BLaER1 (cell line): Measurements from ENCODE around the gene ANKRD28.

Experiments
- H3K27ac ChIP-seq: shearing (Covaris generic); formaldehyde crosslinking; 2 replicates; pipeline ENCODE4 v1.8.1; 2022
- H3K27me3 ChIP-seq: shearing (Covaris generic); formaldehyde crosslinking; 2 replicates; pipeline ENCODE4 v1.8.1; 2022
- H3K36me3 ChIP-seq: shearing (Covaris generic); formaldehyde crosslinking; 2 replicates; pipeline ENCODE4 v1.8.1; 2022
- H3K4me1 ChIP-seq: shearing (Covaris generic); formaldehyde crosslinking; 2 replicates; pipeline ENCODE4 v1.8.1; 2022
- H3K4me2 ChIP-seq: shearing (Covaris generic); formaldehyde crosslinking; 2 replicates; pipeline ENCODE4 v1.8.1; 2022
- H3K4me3 ChIP-seq: shearing (Covaris generic); formaldehyde crosslinking; 2 replicates; pipeline ENCODE4 v1.8.1; 2022
- H3K9ac ChIP-seq: shearing (Covaris generic); formaldehyde crosslinking; 2 replicates; pipeline ENCODE4 v1.8.1; 2022
- H3K9me3 ChIP-seq: shearing (Covaris generic); formaldehyde crosslinking; 2 replicates; pipeline ENCODE4 v1.8.1; 2022
- H4K20me1 ChIP-seq: shearing (Covaris generic); formaldehyde crosslinking; 2 replicates; pipeline ENCODE4 v1.8.1; 2022
- Cebpa-rat ChIP-seq: shearing (Covaris generic); IDR thresholded peaks from 2 replicates; pipeline ENCODE4 v1.8.1; 2022

Gene ANKRD28

DNA sequence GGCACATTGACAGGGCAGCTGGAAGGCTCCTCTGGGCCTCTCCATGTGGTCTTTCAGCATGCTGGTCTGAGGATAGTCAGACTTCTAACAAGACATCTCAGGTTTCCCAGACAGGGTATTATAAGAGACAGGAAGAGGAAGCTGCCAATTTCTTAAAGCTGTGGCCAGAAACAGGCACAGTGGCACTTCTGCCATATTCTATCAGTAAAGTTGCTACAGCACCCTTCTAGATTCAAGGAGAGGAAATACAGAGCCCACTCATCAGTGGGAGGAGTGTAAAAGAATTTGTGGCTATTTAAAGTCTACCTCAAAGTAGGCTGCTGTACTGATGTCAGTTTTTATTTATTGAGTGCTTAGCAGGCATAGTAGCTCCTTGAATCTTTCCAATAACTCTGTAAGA is 140.8 kb downstream of the ANKRD28 start:
- Histone ChIP-seq H3K4me2 (no peak overlapping the region), H3K27me3 (no peaks in the 10 kb centered on the region), H3K36me3 (no peaks in the 10 kb centered on the region), H3K9me3 (peaks cover 36% of the 10 kb centered on the region), H4K20me1 (no peaks in the 10 kb centered on the region), H3K4me3 (no peak overlapping the region), H3K4me1 (0 out of 2 replicates have a peak, but pooled peaks cover 7% of the 10 kb centered on the region), H3K27ac (no peak overlapping the region), H3K9ac (no peak overlapping the region)
- TF ChIP-seq Cebpa-rat = no peak

DNA sequence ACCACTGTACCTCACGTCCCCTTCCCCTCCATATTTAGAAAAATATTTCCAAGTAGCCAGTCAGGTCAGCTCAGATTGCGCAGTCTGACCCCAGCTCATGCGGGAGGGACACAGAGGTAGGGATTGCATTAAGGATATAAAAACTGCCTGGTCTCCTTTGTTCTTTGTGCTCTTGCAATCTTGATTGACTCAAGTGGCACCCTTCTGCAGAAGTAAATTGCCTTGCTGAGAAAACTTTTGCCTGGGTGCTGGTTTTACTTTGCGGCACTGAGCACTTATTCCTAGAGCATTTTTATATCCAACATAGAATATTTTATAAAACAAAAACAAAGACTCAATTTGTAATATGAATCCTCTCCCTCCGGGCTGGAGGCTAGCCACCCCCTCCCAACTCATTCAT is 141.4 kb downstream of the ANKRD28 start:
- Histone ChIP-seq H3K9me3 (peaks cover 36% of the 10 kb centered on the region), H3K36me3 (no peaks in the 10 kb centered on the region), H3K9ac (no peak overlapping the region), H3K27me3 (no peaks in the 10 kb centered on the region), H3K4me2 (no peak overlapping the region), H3K4me3 (no peak overlapping the region), H3K27ac (no peak overlapping the region), H3K4me1 (0 out of 2 replicates have a peak, but pooled peaks cover 7% of the 10 kb centered on the region), H4K20me1 (no peaks in the 10 kb centered on the region)
- TF ChIP-seq Cebpa-rat = no peak

DNA sequence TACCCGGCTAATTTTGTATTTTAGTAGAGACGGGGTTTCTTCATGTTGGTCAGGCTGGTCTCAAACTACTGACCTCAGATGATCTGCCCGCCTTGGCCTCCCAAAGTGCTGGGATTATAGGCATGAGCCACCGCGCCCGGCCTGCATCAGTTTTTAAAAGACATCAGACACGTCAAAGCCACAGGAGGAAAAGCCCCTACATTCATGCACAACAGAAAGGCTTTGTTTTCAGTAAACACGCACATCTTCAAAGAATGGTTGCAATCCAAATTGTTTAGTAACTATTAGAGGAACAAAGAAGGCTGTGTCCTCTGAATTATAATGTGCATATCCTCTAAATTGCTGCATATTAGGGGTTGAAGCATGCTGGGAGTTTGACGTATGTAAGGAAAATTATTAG is 142.9 kb downstream of the ANKRD28 start:
- H3K27me3 ChIP-seq = no peaks in the 10 kb centered on the region
- no peaks in the 10 kb centered on the region for H3K36me3 ChIP-seq
- H4K20me1 ChIP-seq = no peaks in the 10 kb centered on the region
- no peak overlapping the region for H3K9ac ChIP-seq
- H3K9me3 ChIP-seq = peaks cover 36% of the 10 kb centered on the region
- no peak overlapping the region for H3K27ac ChIP-seq
- H3K4me3 ChIP-seq = no peak overlapping the region
- no peak for TF ChIP-seq Cebpa-rat
- H3K4me2 ChIP-seq = no peak overlapping the region
- H3K4me1 ChIP-seq = 0 out of 2 replicates have a peak, but pooled peaks cover 7% of the 10 kb centered on the region

DNA sequence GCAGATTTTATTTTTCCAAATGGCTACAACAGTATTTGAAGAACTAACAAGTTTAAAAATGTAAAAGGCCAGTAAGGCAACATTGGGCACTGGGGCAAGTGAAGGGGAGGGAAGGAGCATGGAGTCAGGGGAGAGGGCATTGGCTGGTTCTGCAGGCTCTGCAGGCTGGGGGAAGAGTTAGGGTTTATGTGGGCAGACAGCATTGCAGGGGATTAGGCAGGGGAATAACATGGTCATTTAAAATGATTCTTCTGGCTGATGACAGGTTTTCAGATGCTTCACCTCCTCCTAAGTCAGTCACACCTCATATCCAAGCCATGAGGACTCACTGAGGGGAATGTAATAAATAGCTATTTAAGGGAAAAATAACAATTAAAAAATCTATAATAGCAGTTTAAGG is 143.7 kb downstream of the ANKRD28 start:
- Histone ChIP-seq H3K27me3 (no peaks in the 10 kb centered on the region), H4K20me1 (no peaks in the 10 kb centered on the region), H3K27ac (no peak overlapping the region), H3K4me3 (no peak overlapping the region), H3K36me3 (no peaks in the 10 kb centered on the region), H3K9ac (no peak overlapping the region), H3K4me1 (peaks cover 1% of the 10 kb centered on the region), H3K4me2 (no peak overlapping the region), H3K9me3 (peaks cover 36% of the 10 kb centered on the region)
- no peak for TF ChIP-seq Cebpa-rat

DNA sequence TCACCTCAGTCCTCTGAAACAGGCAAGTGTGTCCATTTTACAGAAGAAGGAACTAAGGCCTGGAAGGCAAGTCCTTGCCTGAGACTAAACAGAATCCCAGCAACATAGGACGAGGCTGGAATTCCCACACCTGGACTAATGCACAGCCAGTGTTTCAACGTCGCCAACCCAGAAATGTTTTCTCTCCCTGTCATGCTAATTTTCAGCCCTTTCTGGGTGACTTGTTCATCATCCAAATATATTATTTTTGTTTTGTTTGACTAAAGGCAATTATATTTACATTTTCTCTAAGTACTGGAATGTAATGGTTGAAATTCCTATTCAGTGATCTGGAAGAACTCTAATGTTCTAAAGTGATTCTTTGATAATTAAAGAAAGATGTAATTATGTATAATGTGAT is 144.5 kb downstream of the ANKRD28 start:
- no peak overlapping the region for H3K4me2 ChIP-seq
- H3K36me3 ChIP-seq = no peaks in the 10 kb centered on the region
- H4K20me1 ChIP-seq = peaks cover 4% of the 10 kb centered on the region; the same call in 1 of the 2 replicates
- H3K4me3 ChIP-seq = no peak overlapping the region
- H3K9me3 ChIP-seq = peaks cover 35% of the 10 kb centered on the region
- H3K27me3 ChIP-seq = no peaks in the 10 kb centered on the region
- no peak overlapping the region for H3K9ac ChIP-seq
- no peak for TF ChIP-seq Cebpa-rat
- peaks cover 8% of the 10 kb centered on the region for H3K4me1 ChIP-seq
- H3K27ac ChIP-seq = no peak overlapping the region

DNA sequence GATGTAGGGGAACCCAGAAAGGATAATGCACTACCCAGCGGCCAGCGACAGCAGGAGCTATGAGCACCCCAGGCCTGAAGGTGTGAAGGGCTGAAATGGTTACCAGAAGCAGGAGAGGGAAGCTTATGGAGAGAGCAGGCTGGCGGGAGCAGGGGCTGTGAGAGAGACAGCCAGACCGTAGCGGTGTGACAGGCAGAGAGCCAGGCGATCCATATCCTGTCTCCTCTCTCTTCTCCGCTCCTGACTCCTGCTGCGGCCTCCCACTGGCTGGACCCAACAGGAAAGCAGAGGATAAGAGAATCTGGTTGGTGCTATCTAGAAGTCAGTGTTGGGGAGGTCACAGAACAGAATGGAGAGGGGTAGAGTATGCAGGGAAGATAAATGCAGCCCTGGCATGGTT is 146.4 kb downstream of the ANKRD28 start:
- H3K27me3 ChIP-seq = no peaks in the 10 kb centered on the region
- no peak overlapping the region for H3K27ac ChIP-seq
- peaks cover 16% of the 10 kb centered on the region for H3K9me3 ChIP-seq
- TF ChIP-seq Cebpa-rat = no peak
- H3K4me2 ChIP-seq = no peak overlapping the region
- no peak overlapping the region for H3K9ac ChIP-seq
- H3K4me1 ChIP-seq = peaks cover 27% of the 10 kb centered on the region
- peaks cover 22% of the 10 kb centered on the region for H4K20me1 ChIP-seq
- no peaks in the 10 kb centered on the region for H3K36me3 ChIP-seq
- no peak overlapping the region for H3K4me3 ChIP-seq

DNA sequence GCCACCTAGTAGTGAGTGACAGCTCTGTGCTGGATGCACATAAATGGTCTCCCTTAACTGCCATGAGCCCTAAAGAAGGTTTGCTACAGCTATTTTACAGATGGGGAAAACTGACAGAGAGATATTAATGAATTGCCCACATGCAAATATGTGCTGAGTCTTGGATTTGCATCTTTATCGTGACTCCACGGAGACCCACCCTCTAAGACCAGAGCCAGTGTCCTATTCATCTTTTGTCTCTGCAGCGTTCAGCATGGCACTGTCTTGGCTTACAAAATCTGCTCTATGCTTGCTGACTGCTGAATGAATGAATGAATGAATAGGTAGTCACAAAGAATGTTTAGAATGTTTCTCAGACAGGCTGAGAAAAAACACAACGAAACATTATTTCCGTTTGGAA is 147.9 kb downstream of the ANKRD28 start:
- Histone ChIP-seq H3K9ac (no peak overlapping the region), H3K4me2 (no peak overlapping the region), H3K4me3 (no peak overlapping the region), H3K4me1 (peaks cover 31% of the 10 kb centered on the region), H4K20me1 (peaks cover 22% of the 10 kb centered on the region), H3K36me3 (no peaks in the 10 kb centered on the region), H3K27me3 (no peaks in the 10 kb centered on the region), H3K27ac (no peak overlapping the region), H3K9me3 (peaks cover under 1% of the 10 kb centered on the region; the same call in 1 of the 2 replicates)
- TF ChIP-seq Cebpa-rat = no peak

DNA sequence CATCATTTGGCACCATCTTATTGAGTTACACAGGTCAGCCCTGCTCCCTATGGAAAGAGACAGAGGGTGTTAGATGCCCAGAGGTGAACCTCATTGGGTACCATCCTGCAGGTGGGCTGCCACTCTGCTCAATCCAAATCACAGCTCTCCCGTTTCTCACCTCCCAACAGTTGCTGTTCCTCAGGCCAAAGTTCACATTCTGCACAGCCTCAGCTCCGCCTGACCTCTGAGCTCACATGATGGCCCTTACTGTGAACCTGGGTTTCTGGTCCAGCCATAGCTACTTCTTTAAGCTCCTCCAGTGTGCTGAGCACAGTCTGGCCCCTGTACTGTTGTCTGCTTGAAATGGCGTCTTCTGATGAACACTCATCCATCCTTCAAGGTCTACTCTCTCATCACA is 148.4 kb downstream of the ANKRD28 start:
- H3K36me3 ChIP-seq = no peaks in the 10 kb centered on the region
- H3K4me2 ChIP-seq = no peak overlapping the region
- no peak overlapping the region for H3K4me3 ChIP-seq
- no peak for TF ChIP-seq Cebpa-rat
- no peaks in the 10 kb centered on the region for H3K27me3 ChIP-seq
- H3K9ac ChIP-seq = no peak overlapping the region
- no peaks in the 10 kb centered on the region; the same call in 1 of the 2 replicates for H3K9me3 ChIP-seq
- H4K20me1 ChIP-seq = peaks cover 22% of the 10 kb centered on the region
- no peak overlapping the region for H3K27ac ChIP-seq
- peaks cover 31% of the 10 kb centered on the region for H3K4me1 ChIP-seq

DNA sequence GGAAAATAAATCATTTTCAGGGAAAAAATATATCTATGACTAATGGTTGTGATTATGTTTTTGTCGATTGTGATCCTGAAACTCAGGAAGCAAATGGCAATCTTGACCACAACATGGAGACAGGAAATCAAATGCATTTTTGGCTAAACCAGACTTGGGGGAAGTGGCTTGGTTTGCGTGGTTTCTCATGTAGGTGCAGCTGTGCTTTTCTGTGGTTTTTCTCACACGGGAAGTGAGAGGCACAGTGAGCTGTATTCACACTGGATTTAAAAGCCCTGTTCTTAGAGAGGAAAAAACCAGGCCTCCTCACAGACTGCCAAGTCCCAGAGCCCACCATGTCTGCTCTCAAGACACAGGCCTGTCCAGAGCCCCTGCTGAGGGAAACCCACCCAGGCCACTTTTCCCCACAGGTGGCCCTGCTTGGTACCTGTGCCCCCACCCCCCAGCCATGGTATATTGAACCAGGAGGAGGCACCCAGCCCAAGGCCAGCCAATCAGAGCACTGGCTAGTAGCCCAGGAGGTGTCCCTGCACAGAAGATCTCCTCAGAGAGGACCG is 150.1 kb downstream of the ANKRD28 start:
- no peak for TF ChIP-seq Cebpa-rat
- H3K36me3 ChIP-seq = no peaks in the 10 kb centered on the region
- H3K4me3 ChIP-seq = peak overlapping the region; percentile 34; the same call in 1 of the 2 replicates
- peaks cover 31% of the 10 kb centered on the region for H3K4me1 ChIP-seq
- H3K27me3 ChIP-seq = no peaks in the 10 kb centered on the region
- H4K20me1 ChIP-seq = peaks cover 22% of the 10 kb centered on the region
- H3K27ac ChIP-seq = peak overlapping the region; percentile 68
- no peaks in the 10 kb centered on the region for H3K9me3 ChIP-seq
- peak overlapping the region; percentile 96 for H3K4me2 ChIP-seq
- no peak overlapping the region for H3K9ac ChIP-seq

DNA sequence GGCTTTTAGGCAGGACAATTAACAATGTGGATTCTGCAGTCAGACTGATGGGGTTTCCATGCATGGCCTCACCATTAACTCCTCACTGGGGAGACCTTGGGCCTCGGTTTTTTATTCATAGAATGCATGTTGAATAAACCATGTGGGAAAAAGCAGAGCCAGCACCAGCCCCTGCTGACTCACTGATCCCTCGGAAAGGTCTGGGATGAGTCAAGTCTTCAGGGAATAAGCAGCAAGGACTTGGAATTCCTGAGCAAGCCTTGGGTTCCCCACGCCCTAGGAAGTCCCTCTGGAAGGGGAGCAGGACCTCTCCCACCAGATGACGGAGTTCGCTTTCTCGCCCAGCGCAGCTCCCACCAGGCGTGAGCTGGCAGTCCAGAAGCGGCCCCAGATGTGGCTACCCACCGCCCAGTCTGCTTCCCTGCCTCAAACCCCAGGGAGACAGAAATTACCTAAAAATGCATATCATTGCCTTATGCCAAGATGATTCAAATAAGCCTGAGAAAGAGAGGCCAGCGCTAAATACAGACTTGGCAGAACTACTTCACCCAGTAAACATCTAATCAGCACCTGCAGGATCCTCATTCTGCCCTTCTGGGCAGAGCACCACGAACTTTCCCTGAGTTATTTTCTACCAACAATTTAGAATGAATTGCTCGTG is 150.8 kb downstream of the ANKRD28 start:
- Histone ChIP-seq H3K4me2 (peak overlapping the region; percentile 96), H3K9ac (0 out of 2 replicates have a peak overlapping the region, but pooled peaks have one; percentile 10)

More for the DNA sequence above, 150.8 kb downstream of the ANKRD28 start:
- Histone ChIP-seq H4K20me1 (peaks cover 22% of the 10 kb centered on the region), H3K27me3 (no peaks in the 10 kb centered on the region), H3K27ac (peak overlapping the region; percentile 68), H3K4me1 (peaks cover 31% of the 10 kb centered on the region), H3K36me3 (no peaks in the 10 kb centered on the region), H3K9me3 (no peaks in the 10 kb centered on the region), H3K4me3 (peak overlapping the region; percentile 34)
- TF ChIP-seq Cebpa-rat = no peak
